HepG2 (cell line): ENCODE measurements around the gene TULP3. TPM values are rescaled to one million over a fixed set of nuclear protein-coding genes. Genes with fewer than 3 reads are reported as not detected.

ENCODE experiments used
- CENPBD1 ChIP-seq: sonication (generic); formaldehyde crosslinking; IDR thresholded peaks from 2 replicates; pipeline ENCODE4 v1.8.0; 2022; ENCODE audit warnings: missing genetic modification reagents, low read depth, mild to moderate bottlenecking, borderline replicate concordance
- DNMT3B ChIP-seq: conservative IDR thresholded peaks from 2 replicates; pipeline ENCODE4 v1.6.1; 2016; ENCODE audit warnings: missing biosample characterization, control low read depth
- FOXO1 ChIP-seq: sonication (generic); formaldehyde crosslinking; IDR thresholded peaks from 2 replicates; pipeline ENCODE4 v1.4.0; 2020; ENCODE audit warnings: missing genetic modification reagents
- HIVEP1 ChIP-seq: sonication (generic); formaldehyde crosslinking; IDR thresholded peaks from 2 replicates; pipeline ENCODE4 v1.4.0; 2020; ENCODE audit warnings: mild to moderate bottlenecking, missing genetic modification reagents
- MEF2D ChIP-seq: sonication (generic); formaldehyde crosslinking; IDR thresholded peaks from 2 replicates; pipeline ENCODE4 v1.5.1; 2020; ENCODE audit warnings: mild to moderate bottlenecking, missing genetic modification reagents
- MXI1 ChIP-seq: IDR thresholded peaks from 3 replicates; pipeline ENCODE4 v1.6.1; 2012; ENCODE audit warnings: low read depth, low read length, inconsistent platforms, borderline replicate concordance
- MYNN ChIP-seq: sonication (generic); formaldehyde crosslinking; IDR thresholded peaks from 2 replicates; pipeline ENCODE4 v1.4.0; 2020; ENCODE audit warnings: mild to moderate bottlenecking, low read depth, missing genetic modification reagents
- NCOA5 ChIP-seq: sonication (generic); formaldehyde crosslinking; IDR thresholded peaks from 2 replicates; pipeline ENCODE4 v1.4.0; 2020; ENCODE audit warnings: missing genetic modification reagents
- POLR2A ChIP-seq, 2 experiments: IDR thresholded peaks; 2 replicates each; pipeline ENCODE4 v1.6.1; 2011; ENCODE audit warnings: low read depth in 2 of 2, low read length in 2 of 2, mild to moderate bottlenecking in 1 of 2, moderate library complexity in 1 of 2; ENCODE audit not compliant: insufficient read depth in 1 of 2
- SNAI1 ChIP-seq: sonication (generic); formaldehyde crosslinking; IDR thresholded peaks from 2 replicates; pipeline ENCODE4 v1.5.0; 2020; ENCODE audit warnings: mild to moderate bottlenecking, missing genetic modification reagents, borderline replicate concordance
- SPEN ChIP-seq: sonication (generic); formaldehyde crosslinking; IDR thresholded peaks from 2 replicates; pipeline ENCODE4 v1.5.1; 2020; ENCODE audit warnings: low read depth, mild to moderate bottlenecking, missing genetic modification reagents
- WIZ ChIP-seq: sonication (generic); formaldehyde crosslinking; IDR thresholded peaks from 2 replicates; pipeline ENCODE4 v1.5.1; 2020; ENCODE audit warnings: mild to moderate bottlenecking, missing genetic modification reagents
- XRCC5 ChIP-seq: fragments of 200-400 bp; formaldehyde crosslinking; optimal IDR thresholded peaks from 2 replicates; pipeline ENCODE3; 2017; ENCODE audit warnings: mild to moderate bottlenecking, low read length
- ZBTB37 ChIP-seq: sonication (generic); formaldehyde crosslinking; IDR thresholded peaks from 2 replicates; pipeline ENCODE4 v1.4.0; 2020; ENCODE audit warnings: mild to moderate bottlenecking, missing genetic modification reagents
- ZKSCAN1 ChIP-seq: fragments of 150-350 bp; IDR thresholded peaks from 2 replicates; pipeline ENCODE4 v1.6.1; 2014; ENCODE audit warnings: low read length
- ZNF232 ChIP-seq: sonication (generic); formaldehyde crosslinking; IDR thresholded peaks from 2 replicates; pipeline ENCODE4 v1.4.0; 2020; ENCODE audit warnings: missing genetic modification reagents, borderline replicate concordance
- ZNF235 ChIP-seq: sonication (generic); formaldehyde crosslinking; IDR thresholded peaks from 2 replicates; pipeline ENCODE4 v1.8.1; 2023; ENCODE audit warnings: mild to moderate bottlenecking, missing genetic modification reagents, borderline replicate concordance
- ZNF274 ChIP-seq: sonication (generic); formaldehyde crosslinking; IDR thresholded peaks from 2 replicates; pipeline ENCODE4 v1.5.1; 2020; ENCODE audit warnings: mild to moderate bottlenecking, missing genetic modification reagents
- ZNF432 ChIP-seq: sonication (generic); formaldehyde crosslinking; IDR thresholded peaks from 2 replicates; pipeline ENCODE4 v1.5.0; 2020; ENCODE audit warnings: missing genetic modification reagents, mild to moderate bottlenecking, borderline replicate concordance
- ZNF773 ChIP-seq: sonication (generic); formaldehyde crosslinking; IDR thresholded peaks from 2 replicates; pipeline ENCODE4 v1.4.0; 2020; ENCODE audit warnings: missing genetic modification reagents, borderline replicate concordance
- ZNF790 ChIP-seq: sonication (generic); formaldehyde crosslinking; IDR thresholded peaks from 2 replicates; pipeline ENCODE4 v1.8.0; 2022; ENCODE audit warnings: missing genetic modification reagents, mild to moderate bottlenecking, borderline replicate concordance
- ZSCAN22 ChIP-seq: sonication (generic); formaldehyde crosslinking; IDR thresholded peaks from 2 replicates; pipeline ENCODE4 v1.4.0; 2020; ENCODE audit warnings: mild to moderate bottlenecking, missing genetic modification reagents
- polyA plus RNA-seq, 8 experiments: library from polyadenylated mRNA; depleted of rRNA in 3 of 8; stranded (reverse) in 7 of 8; unstranded in 1 of 8; fragments of >200 nt; fragmentation: Illumina TruSeq in 4 of 8; extraction: Trizol in 4 of 8; gene quantifications; 2 replicates each; pipeline versions ENCODE4 v1.2.1 to v1.2.3, GENCODE V29; 2011 to 2016; ENCODE audit warnings: low read depth in 4 of 8, missing spikeins in 1 of 8, mixed read lengths in 1 of 8; ENCODE audit not compliant: insufficient read depth in 1 of 8
- total RNA-seq, 5 experiments: library from RNA; depleted of rRNA; stranded (reverse); fragments of >200 nt; fragmentation: Illumina TruSeq; extraction: Trizol; gene quantifications; 2 replicates each; pipeline ENCODE4 v1.2.3, GENCODE V29; 2016; ENCODE audit warnings: low read depth in 1 of 5
- TF ChIP-seq, protein P1 (sequence below): sonication (generic); formaldehyde crosslinking; IDR thresholded peaks from 2 replicates; pipeline ENCODE4 v1.4.0; 2020; ENCODE audit warnings: mild to moderate bottlenecking, low read depth, missing genetic modification reagents
- TF ChIP-seq, protein P2 (sequence below): sonication (generic); formaldehyde crosslinking; IDR thresholded peaks from 2 replicates; pipeline ENCODE4 v1.4.0; 2020; ENCODE audit warnings: missing genetic modification reagents

Gene TULP3
- total and polyA plus RNA-seq, 2 of the 13 experiments (the other 11 are each of a cell fraction or from before 2014, with no cell fraction given) = 11.2 to 13.2 TPM

GRCh38 chr12:2959505-2960389, 69.1 kb downstream of the TULP3 start (continued):
- TF ChIP-seq DNMT3B (CRISPR knock-in tag) (no peak), ZNF235 (no peak), FOXO1 (CRISPR knock-in tag) (peak; percentile 2; the same call in 1 of the 2 replicates), POLR2A (IDR thresholded peaks at IDR 0.05; ENCODE audit: insufficient read depth in 1 of 2, low read depth in 2 of 2, low read length in 2 of 2) (0 out of 4 replicates have a peak, but pooled peaks of 1 of the 2 experiments have one; percentile 23), MXI1 (peak; percentile 33; the same call in 2 of the 3 replicates), HIVEP1 (CRISPR knock-in tag) (peak; percentile 58; the same call in 1 of the 2 replicates), XRCC5 (peak; percentile 15), NCOA5 (CRISPR knock-in tag) (no peak), MYNN (CRISPR knock-in tag) (no peak), MEF2D (CRISPR knock-in tag) (no peak; the same call in 1 of the 2 replicates), WIZ (no peak), ZBTB37 (no peak), ZKSCAN1 (no peak), ZNF773 (0 out of 2 replicates have a peak, but pooled peaks have one; percentile 4), CENPBD1 (CRISPR knock-in tag) (no peak), SPEN (CRISPR knock-in tag) (peak; percentile 29; the same call in 1 of the 2 replicates), ZNF790 (CRISPR knock-in tag) (0 out of 2 replicates have a peak, but pooled peaks have one; percentile 59), ZSCAN22 (CRISPR knock-in tag) (peak; percentile 42; the same call in 1 of the 2 replicates), ZNF432 (CRISPR knock-in tag) (no peak), SNAI1 (CRISPR knock-in tag) (peak; percentile 75; the same call in 1 of the 2 replicates), ZNF232 (CRISPR knock-in tag) (no peak), ZNF274 (peak; percentile 40; the same call in 1 of the 2 replicates)
- TF ChIP-seq, protein P1, sequence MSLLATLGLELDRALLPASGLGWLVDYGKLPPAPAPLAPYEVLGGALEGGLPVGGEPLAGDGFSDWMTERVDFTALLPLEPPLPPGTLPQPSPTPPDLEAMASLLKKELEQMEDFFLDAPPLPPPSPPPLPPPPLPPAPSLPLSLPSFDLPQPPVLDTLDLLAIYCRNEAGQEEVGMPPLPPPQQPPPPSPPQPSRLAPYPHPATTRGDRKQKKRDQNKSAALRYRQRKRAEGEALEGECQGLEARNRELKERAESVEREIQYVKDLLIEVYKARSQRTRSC (CRISPR knock-in tag) = no peak
- TF ChIP-seq, protein P2, sequence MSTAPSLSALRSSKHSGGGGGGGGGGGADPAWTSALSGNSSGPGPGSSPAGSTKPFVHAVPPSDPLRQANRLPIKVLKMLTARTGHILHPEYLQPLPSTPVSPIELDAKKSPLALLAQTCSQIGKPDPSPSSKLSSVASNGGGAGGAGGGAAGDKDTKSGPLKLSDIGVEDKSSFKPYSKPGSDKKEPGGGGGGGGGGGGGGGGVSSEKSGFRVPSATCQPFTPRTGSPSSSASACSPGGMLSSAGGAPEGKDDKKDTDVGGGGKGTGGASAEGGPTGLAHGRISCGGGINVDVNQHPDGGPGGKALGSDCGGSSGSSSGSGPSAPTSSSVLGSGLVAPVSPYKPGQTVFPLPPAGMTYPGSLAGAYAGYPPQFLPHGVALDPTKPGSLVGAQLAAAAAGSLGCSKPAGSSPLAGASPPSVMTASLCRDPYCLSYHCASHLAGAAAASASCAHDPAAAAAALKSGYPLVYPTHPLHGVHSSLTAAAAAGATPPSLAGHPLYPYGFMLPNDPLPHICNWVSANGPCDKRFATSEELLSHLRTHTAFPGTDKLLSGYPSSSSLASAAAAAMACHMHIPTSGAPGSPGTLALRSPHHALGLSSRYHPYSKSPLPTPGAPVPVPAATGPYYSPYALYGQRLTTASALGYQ (CRISPR knock-in tag) = no peak
